IPS-20b (cell line): ENCODE measurements around the gene TCF20.

ENCODE experiments used
- H3K27ac ChIP-seq: one replicate; pipeline ENCODE4 v1.5.1; 2013; ENCODE audit warnings: low read length
- H3K27me3 ChIP-seq: 2 replicates; pipeline ENCODE4 v1.6.1; 2013; ENCODE audit warnings: mild to moderate bottlenecking, low read length, inconsistent platforms; ENCODE audit not compliant: insufficient read depth
- H3K36me3 ChIP-seq: 2 replicates; pipeline ENCODE4 v1.6.1; 2013; ENCODE audit warnings: low read depth, mild to moderate bottlenecking, inconsistent platforms, low read length, moderate library complexity; ENCODE audit not compliant: insufficient read depth
- H3K4me1 ChIP-seq: 2 replicates; pipeline ENCODE4 v1.6.1; 2013; ENCODE audit warnings: mild to moderate bottlenecking, control low read depth, inconsistent platforms, low read length, moderate library complexity; ENCODE audit not compliant: insufficient read depth
- H3K4me3 ChIP-seq: 2 replicates; pipeline ENCODE4 v1.5.1; 2013; ENCODE audit warnings: mild to moderate bottlenecking, low read length, inconsistent platforms
- H3K9ac ChIP-seq: 2 replicates; pipeline ENCODE4 v1.6.1; 2013; ENCODE audit warnings: low read depth, mild to moderate bottlenecking, inconsistent platforms, low read length, moderate library complexity
- H3K9me3 ChIP-seq: 2 replicates; pipeline ENCODE4 v1.6.1; 2013; ENCODE audit warnings: mild to moderate bottlenecking, low read depth, low read length, inconsistent platforms; ENCODE audit not compliant: insufficient read depth

TCF20 gene

GRCh38 chr22:42270510-42271190 lies at the start of gene TCF20:
Gene TCF20 (minus strand): TSS chr22:42270653. CDS start chr22:42215305, 55,348 bp downstream.
- Histone ChIP-seq H3K9ac (peak within 1 kb of the TSS; percentile 84; the same call in 1 of the 2 replicates), H3K4me3 (peak within 1 kb of the TSS; percentile 79), H3K9me3 (no peaks in the 10 kb centered on the region)

GRCh38 chr22:42319386-42319785 lies 48.9 kb upstream of the TCF20 start:
- no peak overlapping the region for H3K9ac ChIP-seq
- peaks cover 13% of the 10 kb centered on the region; the same call in 1 of the 2 replicates for H3K4me1 ChIP-seq
- H3K27ac ChIP-seq = no peak overlapping the region
- H3K9me3 ChIP-seq = no peaks in the 10 kb centered on the region
- H3K36me3 ChIP-seq = no peaks in the 10 kb centered on the region
- H3K4me3 ChIP-seq = no peak overlapping the region
- H3K27me3 ChIP-seq = no peaks in the 10 kb centered on the region; the same call in 1 of the 2 replicates

More at GRCh38 chr22:42270510-42271190, at the start of gene TCF20:
- Histone ChIP-seq H3K4me1 (peaks cover 30% of the 10 kb centered on the region), H3K27me3 (peaks cover 26% of the 10 kb centered on the region; the same call in 1 of the 2 replicates), H3K27ac (no peak within 1 kb of the TSS), H3K36me3 (no peaks in the 10 kb centered on the region)

- no peak overlapping the region for H3K27ac ChIP-seq
- H3K27me3 ChIP-seq = no peaks in the 10 kb centered on the region; the same call in 1 of the 2 replicates
- no peaks in the 10 kb centered on the region for H3K36me3 ChIP-seq
- H3K4me1 ChIP-seq = peaks cover 17% of the 10 kb centered on the region; the same call in 1 of the 2 replicates
- H3K4me3 ChIP-seq = no peak overlapping the region
- no peaks in the 10 kb centered on the region for H3K9me3 ChIP-seq
- no peak overlapping the region for H3K9ac ChIP-seq
Measured at GRCh38 chr22:42318967-42319366, 48.5 kb upstream of the TCF20 start.

GRCh38 chr22:42317691-42318547 lies 47.5 kb upstream of the TCF20 start:
- Histone ChIP-seq H3K9me3 (no peaks in the 10 kb centered on the region), H3K4me3 (no peak overlapping the region), H3K36me3 (no peaks in the 10 kb centered on the region), H3K4me1 (peaks cover 17% of the 10 kb centered on the region; the same call in 1 of the 2 replicates), H3K27ac (no peak overlapping the region), H3K9ac (no peak overlapping the region), H3K27me3 (peaks cover 2% of the 10 kb centered on the region)

GRCh38 chr22:42317008-42317407 lies 46.6 kb upstream of the TCF20 start:
- Histone ChIP-seq H3K9me3 (no peaks in the 10 kb centered on the region), H3K4me1 (peaks cover 17% of the 10 kb centered on the region; the same call in 1 of the 2 replicates), H3K4me3 (no peak overlapping the region), H3K9ac (no peak overlapping the region), H3K27ac (no peak overlapping the region), H3K36me3 (no peaks in the 10 kb centered on the region), H3K27me3 (peaks cover 6% of the 10 kb centered on the region)

- Histone ChIP-seq H3K9ac (no peak overlapping the region), H3K27ac (no peak overlapping the region), H3K4me1 (peaks cover 17% of the 10 kb centered on the region; the same call in 1 of the 2 replicates), H3K4me3 (no peak overlapping the region), H3K27me3 (peaks cover 6% of the 10 kb centered on the region), H3K9me3 (no peaks in the 10 kb centered on the region), H3K36me3 (no peaks in the 10 kb centered on the region)
Measured at GRCh38 chr22:42315392-42315756, 44.9 kb upstream of the TCF20 start.

- Histone ChIP-seq H3K36me3 (no peaks in the 10 kb centered on the region), H3K27ac (no peak overlapping the region), H3K9ac (no peak overlapping the region; the same call in 1 of the 2 replicates)
Measured at GRCh38 chr22:42314709-42315391, 44.4 kb upstream of the TCF20 start.

GRCh38 chr22:42313804-42314581 lies 43.5 kb upstream of the TCF20 start:
- H3K9ac ChIP-seq = no peak overlapping the region
- no peak overlapping the region for H3K27ac ChIP-seq
- H3K27me3 ChIP-seq = peaks cover 6% of the 10 kb centered on the region
- H3K4me3 ChIP-seq = no peak overlapping the region
- no peaks in the 10 kb centered on the region for H3K9me3 ChIP-seq
- H3K4me1 ChIP-seq = peaks cover 17% of the 10 kb centered on the region; the same call in 1 of the 2 replicates
- H3K36me3 ChIP-seq = no peaks in the 10 kb centered on the region

More at GRCh38 chr22:42314709-42315391, 44.4 kb upstream of the TCF20 start:
- Histone ChIP-seq H3K4me3 (no peak overlapping the region), H3K27me3 (peaks cover 6% of the 10 kb centered on the region), H3K4me1 (peaks cover 17% of the 10 kb centered on the region; the same call in 1 of the 2 replicates), H3K9me3 (no peaks in the 10 kb centered on the region)

- H3K4me3 ChIP-seq = no peak overlapping the region
- H3K27me3 ChIP-seq = peaks cover 6% of the 10 kb centered on the region
- no peak overlapping the region for H3K9ac ChIP-seq
- no peaks in the 10 kb centered on the region for H3K9me3 ChIP-seq
- no peaks in the 10 kb centered on the region for H3K36me3 ChIP-seq
- no peak overlapping the region for H3K27ac ChIP-seq
- H3K4me1 ChIP-seq = peaks cover 16% of the 10 kb centered on the region; the same call in 1 of the 2 replicates
Measured at GRCh38 chr22:42313204-42313603, 42.8 kb upstream of the TCF20 start.

GRCh38 chr22:42310291-42311015 lies 40.0 kb upstream of the TCF20 start:
- peaks cover 11% of the 10 kb centered on the region; the same call in 1 of the 2 replicates for H3K4me1 ChIP-seq
- no peak overlapping the region for H3K27ac ChIP-seq
- peaks cover 8% of the 10 kb centered on the region for H3K27me3 ChIP-seq
- H3K9ac ChIP-seq = no peak overlapping the region
- no peak overlapping the region for H3K4me3 ChIP-seq
- H3K9me3 ChIP-seq = no peaks in the 10 kb centered on the region
- no peaks in the 10 kb centered on the region for H3K36me3 ChIP-seq
